GM13977 (cell line): ENCODE data around the gene PRR33.

Source experiments
- DNase-seq: peaks from one replicate; pipeline ENCODE4 v3.0.0; 2012; ENCODE audit warnings: low spot score
- in situ Hi-C: fragments of 300-500 bp; cut with MboI; formaldehyde crosslinking; loops from one replicate; pipeline ENCODE4 v1.12.0; 2022; ENCODE audit warnings: low sequenced_read_pairs, low pct_unique_long_range_greater_than_20kb, mixed read lengths, inconsistent platforms; ENCODE audit not compliant: unreplicated experiment
- TF ChIP-seq, protein P1 (sequence below): IDR thresholded peaks from 2 replicates; pipeline ENCODE4 v1.5.1; 2012; ENCODE audit warnings: mild to moderate bottlenecking, control low read depth; ENCODE audit not compliant: insufficient read depth; ENCODE audit errors: extremely low read depth, missing control alignments

PRR33 gene

DNA sequence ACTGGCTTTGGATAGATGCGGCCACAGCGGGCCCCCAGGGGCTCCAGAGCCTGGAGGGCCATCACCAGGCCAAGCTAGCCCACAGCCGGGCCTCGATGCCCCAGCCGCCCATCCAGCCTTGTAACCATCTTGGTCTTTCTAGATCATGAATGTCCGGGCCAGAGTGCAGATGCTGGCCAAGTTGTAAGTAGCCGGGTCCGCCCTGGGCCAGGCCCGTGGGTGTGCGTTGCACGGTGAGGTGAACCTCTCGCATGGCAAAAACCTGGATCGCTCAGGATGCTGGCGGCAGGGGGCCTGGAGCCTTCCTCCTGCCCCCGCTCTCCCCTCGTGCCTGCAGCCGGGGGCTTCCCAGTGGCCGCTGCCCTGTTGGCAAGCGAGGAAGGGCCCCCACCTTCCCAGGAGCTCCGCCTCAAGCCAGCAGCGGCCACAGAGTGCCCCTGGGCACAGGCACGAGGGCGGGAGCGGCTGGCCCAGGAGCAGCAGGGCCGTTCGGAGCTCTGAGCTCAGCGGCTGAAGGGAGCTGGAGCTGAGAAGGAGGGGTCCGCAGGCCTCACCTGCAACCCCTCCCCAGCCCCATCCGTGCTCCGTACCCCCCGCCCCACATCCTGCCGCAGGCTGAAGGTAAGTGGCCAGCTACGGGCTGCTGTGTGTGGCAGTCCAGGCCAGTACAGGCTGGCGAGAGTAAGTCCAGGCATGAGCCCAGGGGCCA lies 44.5 kb upstream of the PRR33 start:
- DNase-seq, result peak; percentile 10
- in situ Hi-C loops, result no loop called here
- TF ChIP-seq, protein P1, sequence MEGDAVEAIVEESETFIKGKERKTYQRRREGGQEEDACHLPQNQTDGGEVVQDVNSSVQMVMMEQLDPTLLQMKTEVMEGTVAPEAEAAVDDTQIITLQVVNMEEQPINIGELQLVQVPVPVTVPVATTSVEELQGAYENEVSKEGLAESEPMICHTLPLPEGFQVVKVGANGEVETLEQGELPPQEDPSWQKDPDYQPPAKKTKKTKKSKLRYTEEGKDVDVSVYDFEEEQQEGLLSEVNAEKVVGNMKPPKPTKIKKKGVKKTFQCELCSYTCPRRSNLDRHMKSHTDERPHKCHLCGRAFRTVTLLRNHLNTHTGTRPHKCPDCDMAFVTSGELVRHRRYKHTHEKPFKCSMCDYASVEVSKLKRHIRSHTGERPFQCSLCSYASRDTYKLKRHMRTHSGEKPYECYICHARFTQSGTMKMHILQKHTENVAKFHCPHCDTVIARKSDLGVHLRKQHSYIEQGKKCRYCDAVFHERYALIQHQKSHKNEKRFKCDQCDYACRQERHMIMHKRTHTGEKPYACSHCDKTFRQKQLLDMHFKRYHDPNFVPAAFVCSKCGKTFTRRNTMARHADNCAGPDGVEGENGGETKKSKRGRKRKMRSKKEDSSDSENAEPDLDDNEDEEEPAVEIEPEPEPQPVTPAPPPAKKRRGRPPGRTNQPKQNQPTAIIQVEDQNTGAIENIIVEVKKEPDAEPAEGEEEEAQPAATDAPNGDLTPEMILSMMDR, result no peak

DNA sequence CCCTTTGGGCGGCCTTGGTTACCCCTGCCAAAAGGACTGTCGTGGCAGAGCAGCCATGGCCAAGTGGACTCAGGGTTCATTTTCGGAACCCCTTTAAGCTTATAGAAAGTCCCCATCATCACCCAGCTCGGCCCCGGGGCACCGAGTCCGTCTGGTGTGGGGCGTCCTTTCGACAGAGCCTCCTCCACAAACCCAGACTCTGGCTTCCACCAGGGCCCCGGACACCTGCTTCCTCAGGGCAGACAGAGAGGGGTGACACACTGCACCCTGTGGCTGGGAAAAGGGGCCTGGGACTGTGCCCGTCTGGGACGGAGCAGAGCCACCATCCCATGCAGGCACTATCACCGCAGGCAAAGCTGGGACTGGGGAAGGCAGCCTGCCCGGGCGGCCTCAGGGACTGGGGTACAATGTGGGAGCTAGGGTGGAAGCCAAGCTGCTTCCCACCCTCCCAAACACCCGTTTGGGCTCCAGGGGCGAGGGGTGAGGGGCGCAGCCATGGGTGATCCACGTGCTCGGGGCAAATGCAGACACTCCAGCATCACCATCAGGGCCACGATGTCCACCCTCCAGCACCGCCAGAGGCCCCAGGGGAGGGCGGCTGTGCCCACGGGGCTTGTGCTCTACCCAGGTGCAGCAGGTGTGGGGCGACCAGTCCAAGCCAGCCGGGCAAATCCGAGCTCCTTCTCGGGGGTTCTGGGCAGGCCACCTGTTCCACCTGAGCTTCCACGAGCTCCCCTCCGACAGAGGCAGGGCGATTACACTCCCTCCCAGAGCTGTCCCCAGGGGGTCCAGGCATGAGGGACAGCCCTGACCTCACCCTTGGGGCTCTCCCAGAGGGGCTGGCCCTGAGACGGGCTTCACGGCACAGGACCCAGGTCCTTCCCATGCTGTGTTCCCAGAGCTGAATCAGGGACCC lies 43.7 kb upstream of the PRR33 start:
- TF ChIP-seq, protein P1, result no peak
- peak; percentile 28 for DNase-seq
- in situ Hi-C loops, result no loop called here

DNA sequence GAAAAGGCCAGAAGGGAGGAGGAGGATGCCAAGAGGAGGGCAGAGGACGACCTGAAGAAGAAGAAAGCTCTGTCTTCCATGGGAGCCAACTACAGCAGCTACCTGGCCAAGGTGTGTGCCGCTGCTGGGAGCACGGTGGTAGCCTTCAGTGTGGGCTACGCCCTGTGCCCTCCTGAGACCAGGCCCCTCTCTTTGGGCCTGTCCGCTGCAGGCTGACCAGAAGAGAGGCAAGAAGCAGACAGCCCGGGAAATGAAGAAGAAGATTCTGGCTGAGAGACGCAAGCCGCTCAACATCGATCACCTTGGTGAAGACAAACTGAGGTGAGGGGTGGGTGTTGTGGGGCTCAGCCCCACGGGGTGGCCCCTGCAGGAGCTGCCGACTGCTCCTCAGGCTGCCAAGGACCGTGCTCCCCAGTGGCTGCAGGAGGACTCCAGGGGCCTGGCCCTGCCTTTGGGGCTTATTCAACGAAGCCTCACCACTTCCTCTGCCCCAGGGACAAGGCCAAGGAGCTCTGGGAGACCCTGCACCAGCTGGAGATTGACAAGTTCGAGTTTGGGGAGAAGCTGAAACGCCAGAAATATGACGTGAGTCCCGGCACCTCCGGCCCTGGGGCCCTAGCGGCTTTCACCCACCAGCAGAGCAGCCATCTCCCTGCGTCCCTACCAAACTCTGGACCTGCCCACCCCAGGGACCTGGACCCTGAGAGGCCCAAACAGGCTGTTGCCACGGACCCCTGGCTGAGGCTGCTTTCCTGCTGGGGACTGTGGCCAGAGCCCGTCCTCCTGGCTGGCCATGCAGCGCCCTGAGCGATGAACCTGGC lies 42.9 kb upstream of the PRR33 start:
- TF ChIP-seq, protein P1, result no peak
- peak; percentile 27 for DNase-seq
- in situ Hi-C loops, result no loop called here

DNA sequence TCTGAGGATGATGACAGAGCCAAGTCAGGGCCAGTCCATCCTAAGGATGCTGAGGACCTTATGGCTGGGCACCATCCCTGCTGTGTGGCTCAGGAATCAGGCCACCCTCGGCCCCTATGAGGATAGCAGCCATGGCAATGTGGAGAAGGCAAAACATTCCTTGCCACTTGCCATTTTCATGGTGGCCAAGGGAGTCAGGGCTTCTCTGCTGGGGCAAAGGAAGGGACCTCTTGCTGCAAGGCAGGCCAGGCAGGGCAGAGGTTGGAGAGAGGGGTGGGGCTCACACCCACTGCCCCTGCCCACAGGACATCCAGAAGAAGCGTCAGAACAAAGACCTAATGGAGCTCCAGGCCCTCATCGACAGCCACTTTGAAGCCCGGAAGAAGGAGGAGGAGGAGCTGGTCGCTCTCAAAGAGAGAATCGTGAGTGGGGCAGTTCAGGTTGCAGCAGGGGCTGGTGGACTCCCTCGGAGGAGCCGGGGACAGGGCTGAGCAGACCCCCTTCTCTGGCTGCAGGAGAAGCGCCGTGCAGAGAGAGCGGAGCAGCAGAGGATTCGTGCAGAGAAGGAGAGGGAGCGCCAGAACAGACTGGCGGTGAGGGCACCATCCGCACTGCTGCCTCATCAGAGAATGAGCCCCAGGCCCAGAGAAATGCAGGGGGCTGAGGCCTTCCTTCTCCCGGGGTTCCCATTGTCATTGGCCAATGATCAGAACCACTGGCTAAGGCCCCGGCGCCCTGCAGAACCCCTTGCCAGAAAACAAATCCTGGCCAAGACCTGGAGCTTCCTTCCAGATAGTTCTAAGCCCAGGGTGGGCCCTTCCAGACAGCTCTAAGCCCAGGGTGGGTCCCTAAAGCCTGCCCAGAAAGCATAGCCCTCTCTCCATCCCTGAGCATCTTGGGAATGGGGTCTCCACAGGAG lies 42.0 kb upstream of the PRR33 start:
- peak; percentile 26 for DNase-seq
- in situ Hi-C loops, result no loop called here
- TF ChIP-seq, protein P1, result no peak

DNA sequence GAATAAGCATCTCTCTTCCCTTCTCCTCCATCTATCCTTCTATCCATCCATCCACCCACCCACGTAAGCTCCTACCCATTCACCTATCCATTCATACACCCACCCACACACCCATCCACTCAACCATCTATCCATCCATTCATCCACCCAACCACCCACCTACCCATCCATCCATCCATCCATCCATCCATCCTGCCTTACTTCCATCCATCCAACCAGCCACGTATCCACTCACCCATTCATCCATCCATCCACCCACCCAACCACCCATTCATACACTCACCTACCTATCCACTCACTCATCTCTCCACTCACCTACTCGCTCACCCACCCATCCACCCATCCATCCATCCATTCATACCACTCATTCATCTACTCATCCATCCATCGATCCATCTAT lies 41.0 kb upstream of the PRR33 start:
- in situ Hi-C loops, result no loop called here
- DNase-seq, result no peak
- TF ChIP-seq, protein P1, result no peak
